K562 (cell line): ENCODE data around the gene PPP4C. TPM values are rescaled to one million over a fixed set of nuclear protein-coding genes. Genes with fewer than 3 reads are reported as not detected.

Experiments used
- CHD2 ChIP-seq: IDR thresholded peaks from 2 replicates; pipeline ENCODE4 v1.6.1; 2011; ENCODE audit warnings: low read depth, low read length
- DNMT1 ChIP-seq: fragments of 450-650 bp; IDR thresholded peaks from 2 replicates; pipeline ENCODE4 v1.6.1; 2016; ENCODE audit warnings: antibody characterized with exemption, mild to moderate bottlenecking
- FOXK1 ChIP-seq: sonication (generic); formaldehyde crosslinking; IDR thresholded peaks from 2 replicates; pipeline ENCODE4 v1.8.0; 2022; ENCODE audit warnings: missing genetic modification reagents, mild to moderate bottlenecking, borderline replicate concordance
- HMGN3 ChIP-seq: IDR thresholded peaks from 2 replicates; pipeline ENCODE4 v1.6.1; 2011; ENCODE audit warnings: borderline replicate concordance, low read depth, mild to moderate bottlenecking, mixed read lengths, low read length; ENCODE audit not compliant: insufficient read length; ENCODE audit errors: extremely low read depth
- KDM5B ChIP-seq: fragments of 200-600 bp; sonication (generic); IDR thresholded peaks from 2 replicates; pipeline ENCODE4 v1.6.1; 2012; ENCODE audit warnings: low read depth, mild to moderate bottlenecking, moderate library complexity, low read length, control low read depth, inconsistent platforms; ENCODE audit not compliant: insufficient replicate concordance
- LEF1 ChIP-seq: fragments of 450-650 bp; IDR thresholded peaks from 2 replicates; pipeline ENCODE4 v1.6.1; 2016; ENCODE audit warnings: mild to moderate bottlenecking
- MAFG ChIP-seq: fragments of 450-650 bp; conservative IDR thresholded peaks from 2 replicates; pipeline ENCODE4 v1.6.1; 2016; ENCODE audit warnings: missing genetic modification characterization, missing compliant biosample characterization
- MCM5 ChIP-seq: fragments of 450-650 bp; IDR thresholded peaks from 2 replicates; pipeline ENCODE4 v1.6.1; 2016; ENCODE audit warnings: low read depth
- NCOR1 ChIP-seq: fragments of 450-650 bp; IDR thresholded peaks from 2 replicates; pipeline ENCODE4 v1.6.1; 2016; ENCODE audit warnings: mild to moderate bottlenecking, moderate library complexity
- NR2C2 ChIP-seq, 2 experiments: fragments of 200-800 bp in 1 of 2; sonication (Bioruptor generic) in 1 of 2; sonication (generic) in 1 of 2; formaldehyde crosslinking in 1 of 2; IDR thresholded peaks; 2 replicates each; pipeline versions ENCODE4 v1.6.1 to v1.8.0; 2016 to 2022; ENCODE audit warnings: mild to moderate bottlenecking in 1 of 2, missing compliant biosample characterization in 1 of 2, missing genetic modification characterization in 1 of 2, missing genetic modification reagents in 1 of 2
- POLR2AphosphoS5 ChIP-seq: IDR thresholded peaks from 2 replicates; pipeline ENCODE4 v1.6.1; 2011; ENCODE audit warnings: mild to moderate bottlenecking, low read depth, low read length, moderate library complexity; ENCODE audit not compliant: control insufficient read depth, insufficient read depth
- RBFOX2 ChIP-seq: fragments of 200-400 bp; formaldehyde crosslinking; IDR thresholded peaks from 2 replicates; pipeline ENCODE4 v1.6.1; 2017; ENCODE audit warnings: low read depth, mild to moderate bottlenecking, low read length, moderate library complexity
- SAP30 ChIP-seq: fragments of 200-600 bp; sonication (generic); IDR thresholded peaks from 2 replicates; pipeline ENCODE4 v1.6.1; 2012; ENCODE audit warnings: borderline replicate concordance, low read depth, mild to moderate bottlenecking, moderate library complexity, low read length, control low read depth, inconsistent platforms; ENCODE audit not compliant: insufficient read depth, poor library complexity, severe bottlenecking
- TCFL5 ChIP-seq: fragments of 250-450 bp; sonication (Bioruptor Pico); conservative IDR thresholded peaks from 2 replicates; pipeline ENCODE4 v1.6.1; 2021; ENCODE audit warnings: mild to moderate bottlenecking, moderate library complexity, matching md5 sums
- ZFX ChIP-seq: sonication (generic); formaldehyde crosslinking; IDR thresholded peaks from 2 replicates; pipeline ENCODE4 v1.8.0; 2022; ENCODE audit warnings: mild to moderate bottlenecking, missing genetic modification reagents, moderate library complexity
- ZKSCAN3 ChIP-seq: fragments of 250-450 bp; sonication (Bioruptor Pico); IDR thresholded peaks from 2 replicates; pipeline ENCODE4 v1.4.0; 2020
- ZNF197 ChIP-seq: fragments of 200-800 bp; sonication (Bioruptor generic); IDR thresholded peaks from 2 replicates; pipeline ENCODE4 v1.6.1; 2016; ENCODE audit warnings: low read depth, missing genetic modification characterization, missing compliant biosample characterization
- ZNF239 ChIP-seq: fragments of 250-450 bp; sonication (Bioruptor Pico); IDR thresholded peaks from 2 replicates; pipeline ENCODE4 v1.4.0; 2020; ENCODE audit warnings: mild to moderate bottlenecking
- ZNF57 ChIP-seq: fragments of 450-650 bp; formaldehyde crosslinking; IDR thresholded peaks from 2 replicates; pipeline ENCODE4 v1.4.0; 2020; ENCODE audit warnings: mild to moderate bottlenecking, moderate library complexity
- ZNF584 ChIP-seq: fragments of 200-800 bp; sonication (Bioruptor generic); IDR thresholded peaks from 2 replicates; pipeline ENCODE4 v1.6.1; 2016; ENCODE audit warnings: low read depth, mild to moderate bottlenecking, missing genetic modification characterization, missing compliant biosample characterization
- polyA plus RNA-seq, 8 experiments: library from polyadenylated mRNA; depleted of rRNA in 4 of 8; stranded (reverse) in 5 of 8; unstranded in 3 of 8; fragments of >200 nt; fragmentation: Nextera tagmentation in 2 of 8; fragmentation: Illumina TruSeq in 1 of 8; extraction: Ambion mirVana in 2 of 8; extraction: Trizol in 1 of 8; gene quantifications; 2 replicates each; pipeline versions ENCODE4 v1.2.1 to v1.2.3, GENCODE V29; 2011 to 2014; ENCODE audit warnings: inconsistent platforms in 1 of 8, missing spikeins in 1 of 8
- total RNA-seq, 7 experiments: library from RNA; depleted of rRNA in 6 of 7; stranded (reverse); fragments of >200 nt in 6 of 7; fragmentation: Illumina TruSeq in 2 of 7; extraction: Trizol in 2 of 7; gene quantifications; 2 replicates each; pipeline versions ENCODE4 v1.2.1 to v1.2.3, GENCODE V29; 2011 to 2021; ENCODE audit warnings: low replicate concordance in 1 of 7
- TF ChIP-seq, protein P1 (sequence below): fragments of 250-450 bp; sonication (Bioruptor Pico); IDR thresholded peaks from 2 replicates; pipeline ENCODE4 v1.5.0; 2021
- TF ChIP-seq, protein P2 (sequence below), 2 experiments: fragments of 450-650 bp; conservative IDR thresholded peaks; 2 replicates each; pipeline ENCODE4 v1.6.1; 2017; ENCODE audit warnings: mild to moderate bottlenecking in 2 of 2, moderate library complexity in 2 of 2
- TF ChIP-seq, protein P3 (sequence below): sonication (generic); formaldehyde crosslinking; IDR thresholded peaks from 2 replicates; pipeline ENCODE4 v1.8.0; 2022; ENCODE audit warnings: missing genetic modification reagents, mild to moderate bottlenecking, moderate library complexity, borderline replicate concordance
- TF ChIP-seq, protein P4 (sequence below), 2 experiments: fragments of 450-650 bp in 1 of 2; sonication (generic) in 1 of 2; formaldehyde crosslinking; conservative IDR thresholded peaks; 2 replicates each; pipeline versions ENCODE4 v1.4.0 to v1.8.1; 2020 to 2022; ENCODE audit warnings: mild to moderate bottlenecking in 1 of 2, missing genetic modification reagents in 1 of 2

Gene PPP4C
- total and polyA plus RNA-seq, 9 of the 15 experiments (the other 6 are each of a cell fraction or from before 2014, with no cell fraction given), result 3.5 to 183 (median 131) TPM

DNA sequence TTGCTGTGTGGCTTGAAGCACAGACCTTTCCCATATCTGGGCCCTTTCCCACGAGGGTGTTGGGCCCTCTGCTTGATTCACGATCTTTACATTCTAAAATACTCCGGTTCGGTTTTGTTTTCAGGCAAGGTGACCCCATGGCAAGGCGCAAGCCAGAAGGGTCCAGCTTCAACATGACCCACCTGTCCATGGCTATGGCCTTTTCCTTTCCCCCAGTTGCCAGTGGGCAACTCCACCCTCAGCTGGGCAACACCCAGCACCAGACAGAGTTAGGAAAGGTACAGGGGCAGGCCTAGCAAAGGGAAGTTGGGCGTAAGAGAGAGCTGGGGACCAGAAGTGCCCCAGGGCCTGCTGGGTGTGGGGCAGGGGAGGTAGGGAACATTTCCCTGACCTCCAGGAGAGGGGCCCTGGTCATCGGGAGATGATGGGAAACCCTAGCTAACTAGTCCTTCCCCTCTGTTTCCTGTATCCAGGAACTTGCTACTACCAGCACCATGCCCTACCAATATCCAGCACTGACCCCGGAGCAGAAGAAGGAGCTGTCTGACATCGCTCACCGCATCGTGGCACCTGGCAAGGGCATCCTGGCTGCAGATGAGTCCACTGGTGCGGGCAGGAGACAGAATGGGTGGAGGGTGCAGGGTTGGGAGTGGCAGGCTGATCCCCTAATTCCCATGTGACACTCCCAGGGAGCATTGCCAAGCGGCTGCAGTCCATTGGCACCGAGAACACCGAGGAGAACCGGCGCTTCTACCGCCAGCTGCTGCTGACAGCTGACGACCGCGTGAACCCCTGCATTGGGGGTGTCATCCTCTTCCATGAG, 8.8 kb upstream of the PPP4C start (continued):
- TF ChIP-seq, protein P1, sequence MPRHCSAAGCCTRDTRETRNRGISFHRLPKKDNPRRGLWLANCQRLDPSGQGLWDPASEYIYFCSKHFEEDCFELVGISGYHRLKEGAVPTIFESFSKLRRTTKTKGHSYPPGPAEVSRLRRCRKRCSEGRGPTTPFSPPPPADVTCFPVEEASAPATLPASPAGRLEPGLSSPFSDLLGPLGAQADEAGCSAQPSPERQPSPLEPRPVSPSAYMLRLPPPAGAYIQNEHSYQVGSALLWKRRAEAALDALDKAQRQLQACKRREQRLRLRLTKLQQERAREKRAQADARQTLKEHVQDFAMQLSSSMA (CRISPR knock-in tag), result no peak
- 0 out of 2 replicates have a peak, but pooled peaks have one; percentile 50 for TF ChIP-seq FOXK1
- no peak for TF ChIP-seq HMGN3
- no peak for TF ChIP-seq LEF1
- no peak for TF ChIP-seq CHD2
- TF ChIP-seq, protein P2, sequence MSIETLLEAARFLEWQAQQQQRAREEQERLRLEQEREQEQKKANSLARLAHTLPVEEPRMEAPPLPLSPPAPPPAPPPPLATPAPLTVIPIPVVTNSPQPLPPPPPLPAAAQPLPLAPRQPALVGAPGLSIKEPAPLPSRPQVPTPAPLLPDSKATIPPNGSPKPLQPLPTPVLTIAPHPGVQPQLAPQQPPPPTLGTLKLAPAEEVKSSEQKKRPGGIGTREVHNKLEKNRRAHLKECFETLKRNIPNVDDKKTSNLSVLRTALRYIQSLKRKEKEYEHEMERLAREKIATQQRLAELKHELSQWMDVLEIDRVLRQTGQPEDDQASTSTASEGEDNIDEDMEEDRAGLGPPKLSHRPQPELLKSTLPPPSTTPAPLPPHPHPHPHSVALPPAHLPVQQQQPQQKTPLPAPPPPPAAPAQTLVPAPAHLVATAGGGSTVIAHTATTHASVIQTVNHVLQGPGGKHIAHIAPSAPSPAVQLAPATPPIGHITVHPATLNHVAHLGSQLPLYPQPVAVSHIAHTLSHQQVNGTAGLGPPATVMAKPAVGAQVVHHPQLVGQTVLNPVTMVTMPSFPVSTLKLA (conservative IDR thresholded peaks at IDR 0.05), result peak in 1 of 2 experiments; percentile 55; a peak in 2 of 4 replicates
- TF ChIP-seq SAP30, result peak; percentile 72
- no peak for TF ChIP-seq ZKSCAN3 (CRISPR knock-in tag)
- no peak for TF ChIP-seq ZNF197 (CRISPR knock-in tag)
- peak; percentile 48 for TF ChIP-seq ZFX (CRISPR knock-in tag)
- no peak for TF ChIP-seq MAFG
- TF ChIP-seq KDM5B, result peak; percentile 64
- TF ChIP-seq ZNF239 (CRISPR knock-in tag), result no peak
- no peak for TF ChIP-seq ZNF57
- TF ChIP-seq TCFL5, result no peak
- TF ChIP-seq, protein P3, sequence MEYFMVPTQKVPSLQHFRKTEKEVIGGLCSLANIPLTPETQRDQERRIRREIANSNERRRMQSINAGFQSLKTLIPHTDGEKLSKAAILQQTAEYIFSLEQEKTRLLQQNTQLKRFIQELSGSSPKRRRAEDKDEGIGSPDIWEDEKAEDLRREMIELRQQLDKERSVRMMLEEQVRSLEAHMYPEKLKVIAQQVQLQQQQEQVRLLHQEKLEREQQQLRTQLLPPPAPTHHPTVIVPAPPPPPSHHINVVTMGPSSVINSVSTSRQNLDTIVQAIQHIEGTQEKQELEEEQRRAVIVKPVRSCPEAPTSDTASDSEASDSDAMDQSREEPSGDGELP (CRISPR knock-in tag), result peak; percentile 75
- peak; percentile 21; the same call in 1 of the 2 replicates for TF ChIP-seq NR2C2 (CRISPR knock-in tag; IDR thresholded peaks at IDR 0.05)
- TF ChIP-seq NR2C2 (tag; IDR thresholded peaks at IDR 0.05), result no peak
- no peak for TF ChIP-seq ZNF584 (CRISPR knock-in tag)
- no peak for TF ChIP-seq DNMT1
- TF ChIP-seq NCOR1, result no peak
- TF ChIP-seq MCM5, result no peak
- peak; percentile 68 for TF ChIP-seq RBFOX2
- peak; percentile 5; the same call in 1 of the 2 replicates for TF ChIP-seq POLR2AphosphoS5
- TF ChIP-seq, protein P4, sequence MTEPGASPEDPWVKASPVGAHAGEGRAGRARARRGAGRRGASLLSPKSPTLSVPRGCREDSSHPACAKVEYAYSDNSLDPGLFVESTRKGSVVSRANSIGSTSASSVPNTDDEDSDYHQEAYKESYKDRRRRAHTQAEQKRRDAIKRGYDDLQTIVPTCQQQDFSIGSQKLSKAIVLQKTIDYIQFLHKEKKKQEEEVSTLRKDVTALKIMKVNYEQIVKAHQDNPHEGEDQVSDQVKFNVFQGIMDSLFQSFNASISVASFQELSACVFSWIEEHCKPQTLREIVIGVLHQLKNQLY (CRISPR knock-in tag; conservative IDR thresholded peaks at IDR 0.05), result no peak
